Activated naive CD8-positive, alpha-beta T cell treated with anti-CD3 and anti-CD28 coated beads, Interleukin-2, amount 10 ng/mL, durations not matched to agents 7 days and 5 days (primary cell): ENCODE data around the gene CXCL1. TPM values are rescaled to one million over a fixed set of nuclear protein-coding genes. Genes with fewer than 3 reads are reported as not detected.

Source experiments
- ATAC-seq: fragments of 150-1000 bp; cut with Tn5 transposase; one replicate; pipeline ENCODE4 v1.10.0; 2021; ENCODE audit warnings: low read depth, moderate library complexity
- POLR2A ChIA-PET: fragments of 350-600 bp; sonication (Branson Sonifier 250); formaldehyde crosslinking; loops from one replicate; lab custom pipeline; 2021; ENCODE audit warnings: antibody characterized with exemption; lab: Charles Lee
- DNase-seq: peaks from one replicate; pipeline ENCODE4 v3.0.0; 2021
- H3K27ac Mint-ChIP-seq: one replicate; pipeline ENCODE4 v1.8.0; 2022; ENCODE audit warnings: mild to moderate bottlenecking, mixed read lengths
- H3K27me3 Mint-ChIP-seq: one replicate; pipeline ENCODE4 v1.8.0; 2022; ENCODE audit warnings: mild to moderate bottlenecking, moderate library complexity, mixed read lengths
- H3K36me3 Mint-ChIP-seq: one replicate; pipeline ENCODE4 v1.8.0; 2021; ENCODE audit warnings: mild to moderate bottlenecking, mixed read lengths
- H3K4me1 Mint-ChIP-seq: one replicate; pipeline ENCODE4 v1.8.0; 2021; ENCODE audit warnings: mixed read lengths
- H3K4me3 Mint-ChIP-seq: one replicate; pipeline ENCODE4 v1.8.0; 2022; ENCODE audit warnings: mild to moderate bottlenecking, moderate library complexity, mixed read lengths
- H3K9me3 Mint-ChIP-seq: one replicate; pipeline ENCODE4 v1.8.0; 2021; ENCODE audit warnings: mixed read lengths
- total RNA-seq, 2 experiments: library from RNA; stranded (reverse); gene quantifications; one replicate each; pipeline ENCODE4 v1.2.3, GENCODE V29; 2021

The CXCL1 gene
- total RNA-seq, 2 experiments from 2014 or later = not detected

DNA sequence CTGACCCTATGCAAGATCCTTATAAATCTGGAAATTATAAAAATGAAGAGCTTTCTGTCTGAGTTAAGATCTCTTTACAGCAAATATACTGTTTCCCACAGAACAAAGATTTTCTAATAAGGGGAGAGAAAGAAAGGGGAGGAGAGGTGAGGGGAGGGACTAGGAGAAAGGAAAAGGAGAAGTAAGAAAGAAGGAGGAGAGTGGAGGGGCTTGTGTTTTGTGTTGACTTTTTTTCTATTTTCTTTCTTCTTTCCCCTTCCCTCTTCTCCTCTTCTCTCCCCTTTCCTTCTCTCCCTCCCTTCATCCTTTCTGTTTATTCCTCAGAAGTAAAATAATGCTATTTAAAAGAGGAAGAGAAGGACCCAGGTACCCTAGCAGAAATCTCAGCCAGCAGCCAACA, 26.5 kb upstream of the CXCL1 start:
- Mint-ChIP-seq H3K36me3 (no peaks in the 10 kb centered on the region), H3K27me3 (peaks cover 3% of the 10 kb centered on the region), H3K9me3 (no peaks in the 10 kb centered on the region), H3K4me1 (no peaks in the 10 kb centered on the region), H3K27ac (no peak overlapping the region), H3K4me3 (no peak overlapping the region)
- DNase-seq (no peak), ATAC-seq (no peak)
- POLR2A ChIA-PET = no interaction called here

DNA sequence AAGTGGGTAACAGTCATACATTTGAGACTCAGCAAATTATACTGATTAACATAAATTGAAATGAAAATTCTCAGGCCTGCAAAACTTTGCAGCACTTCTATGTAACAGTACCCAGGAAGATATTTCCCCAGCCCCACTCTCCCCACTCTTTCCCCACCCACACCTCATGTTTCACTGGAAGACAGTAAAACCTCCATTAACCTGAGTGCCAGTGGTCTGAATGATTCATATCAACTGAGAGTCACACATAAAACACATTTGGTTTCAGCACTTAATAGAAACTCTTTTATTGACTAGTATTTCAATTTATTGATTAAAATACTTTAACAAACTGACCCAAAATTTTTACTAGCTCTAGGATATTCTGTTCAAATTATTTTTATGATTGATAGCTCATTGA, 25.8 kb upstream of the CXCL1 start:
- ATAC-seq = no peak
- DNase-seq = no peak
- POLR2A ChIA-PET = no interaction called here
- Mint-ChIP-seq H3K9me3 (no peaks in the 10 kb centered on the region), H3K27me3 (peaks cover 3% of the 10 kb centered on the region), H3K36me3 (no peaks in the 10 kb centered on the region), H3K4me1 (no peaks in the 10 kb centered on the region), H3K4me3 (no peak overlapping the region), H3K27ac (no peak overlapping the region)

DNA sequence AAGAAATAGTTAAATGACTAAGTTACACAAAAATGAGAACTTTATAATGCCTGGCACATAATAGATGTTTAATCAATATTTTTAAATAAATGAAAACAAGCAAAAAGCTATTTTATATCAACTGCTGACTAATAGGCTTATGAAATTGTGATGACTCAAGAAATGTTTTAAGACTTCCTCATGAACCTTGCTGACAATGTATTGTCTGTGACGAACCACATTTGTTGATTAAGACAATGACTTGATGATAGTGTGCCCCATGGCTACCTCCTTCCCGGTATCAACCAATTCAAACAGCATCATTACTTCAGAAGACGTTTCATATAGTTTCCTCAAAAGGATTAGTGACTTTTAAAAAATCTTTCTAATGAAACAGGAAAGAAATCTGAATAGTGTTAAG, 24.8 kb upstream of the CXCL1 start:
- no peaks in the 10 kb centered on the region for H3K4me1 Mint-ChIP-seq
- no peaks in the 10 kb centered on the region for H3K36me3 Mint-ChIP-seq
- ATAC-seq = no peak
- peaks cover 3% of the 10 kb centered on the region for H3K27me3 Mint-ChIP-seq
- no peak overlapping the region for H3K27ac Mint-ChIP-seq
- no peak overlapping the region for H3K4me3 Mint-ChIP-seq
- POLR2A ChIA-PET = no interaction called here
- DNase-seq = no peak
- no peaks in the 10 kb centered on the region for H3K9me3 Mint-ChIP-seq

DNA sequence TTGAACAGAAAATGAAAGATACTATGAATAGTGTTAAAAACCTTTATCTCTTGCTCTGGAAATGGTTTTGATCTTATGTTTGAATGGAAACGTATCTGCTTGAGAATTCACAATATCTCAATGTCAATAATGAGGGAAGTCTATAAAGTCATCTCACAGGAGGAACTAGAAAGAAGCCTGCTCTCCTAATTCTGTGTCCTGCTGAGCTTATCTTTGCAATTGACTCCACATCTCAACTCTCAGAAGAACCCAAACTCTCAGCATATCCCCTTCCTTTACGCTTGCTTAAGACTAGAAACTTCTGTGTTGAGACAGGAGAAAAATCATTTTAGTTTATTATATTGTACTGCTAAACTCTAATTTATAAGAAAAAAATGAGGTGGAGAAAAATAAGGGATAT, 24.4 kb upstream of the CXCL1 start:
- Mint-ChIP-seq H3K27ac (no peak overlapping the region), H3K36me3 (no peaks in the 10 kb centered on the region), H3K9me3 (no peaks in the 10 kb centered on the region), H3K27me3 (peaks cover 3% of the 10 kb centered on the region), H3K4me1 (no peaks in the 10 kb centered on the region), H3K4me3 (no peak overlapping the region)
- DNase-seq (no peak), ATAC-seq (no peak)
- POLR2A ChIA-PET = no interaction called here

DNA sequence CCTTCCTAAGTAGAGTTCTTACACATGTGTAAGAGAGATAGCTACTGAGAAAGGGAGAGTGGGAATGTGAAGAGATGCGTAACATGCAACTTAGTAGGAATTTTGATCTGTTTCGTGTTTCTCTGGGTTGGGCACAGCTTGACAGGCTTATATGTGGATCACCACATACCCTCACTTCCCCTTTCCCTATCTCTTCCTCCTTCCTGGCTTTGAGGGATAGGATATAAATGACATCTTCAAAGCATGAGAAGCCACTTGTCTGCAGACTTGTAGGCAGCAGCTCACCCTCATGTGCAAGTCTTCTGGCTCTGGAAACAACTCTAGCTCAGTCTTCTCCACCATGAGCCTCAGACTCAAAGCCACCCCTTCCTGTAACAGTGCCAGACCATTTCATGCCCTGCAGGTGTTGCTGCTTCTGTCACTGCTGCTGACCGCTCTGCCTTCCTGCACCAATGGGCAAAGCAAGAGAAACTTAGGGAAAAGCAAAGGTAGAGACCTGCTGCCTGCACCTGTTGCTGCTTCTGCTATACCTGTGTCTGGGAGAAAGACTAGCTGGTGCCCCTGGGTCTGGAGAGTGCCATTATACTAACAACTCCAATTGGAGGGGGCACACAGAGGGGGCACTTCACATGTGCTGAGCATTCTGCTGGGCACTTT, 21.5 kb upstream of the CXCL1 start:
- ATAC-seq (no peak), DNase-seq (no peak)
- Mint-ChIP-seq H3K27ac (no peak overlapping the region), H3K9me3 (no peaks in the 10 kb centered on the region), H3K4me1 (no peaks in the 10 kb centered on the region), H3K4me3 (no peak overlapping the region), H3K27me3 (no peaks in the 10 kb centered on the region), H3K36me3 (no peaks in the 10 kb centered on the region)
- POLR2A ChIA-PET = no interaction called here

DNA sequence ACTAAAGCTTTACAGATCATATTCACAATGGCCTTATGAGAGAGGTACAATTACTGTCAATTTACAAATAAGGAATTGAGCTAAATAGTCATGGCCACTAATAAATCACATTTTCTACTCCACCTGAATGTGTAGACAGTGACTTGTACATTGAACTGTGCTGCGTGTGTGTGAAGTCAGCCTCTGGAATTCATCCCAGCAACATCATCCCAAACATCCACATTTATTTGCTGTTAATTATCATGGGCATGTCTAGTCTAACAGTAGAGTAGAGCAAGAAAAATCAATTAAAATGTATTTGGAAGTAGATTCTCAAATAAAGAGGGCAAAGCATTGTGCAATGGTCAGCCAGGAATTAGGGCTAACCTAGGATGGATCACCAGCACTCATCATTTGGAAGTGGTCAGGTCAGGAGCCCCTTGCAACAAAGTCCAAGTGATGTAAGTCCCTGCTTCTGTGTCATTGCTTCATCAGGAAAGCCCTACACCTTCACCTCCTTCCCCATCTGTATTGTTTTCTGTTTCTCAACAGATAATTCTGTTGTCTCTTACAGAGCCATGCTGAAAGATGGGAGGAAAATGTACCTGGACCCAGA, 20.9 kb upstream of the CXCL1 start:
- no peak overlapping the region for H3K27ac Mint-ChIP-seq
- no peaks in the 10 kb centered on the region for H3K9me3 Mint-ChIP-seq
- no peaks in the 10 kb centered on the region for H3K4me1 Mint-ChIP-seq
- H3K36me3 Mint-ChIP-seq = no peaks in the 10 kb centered on the region
- H3K4me3 Mint-ChIP-seq = no peak overlapping the region
- no peaks in the 10 kb centered on the region for H3K27me3 Mint-ChIP-seq
- POLR2A ChIA-PET = no interaction called here
- ATAC-seq = no peak
- no peak for DNase-seq

DNA sequence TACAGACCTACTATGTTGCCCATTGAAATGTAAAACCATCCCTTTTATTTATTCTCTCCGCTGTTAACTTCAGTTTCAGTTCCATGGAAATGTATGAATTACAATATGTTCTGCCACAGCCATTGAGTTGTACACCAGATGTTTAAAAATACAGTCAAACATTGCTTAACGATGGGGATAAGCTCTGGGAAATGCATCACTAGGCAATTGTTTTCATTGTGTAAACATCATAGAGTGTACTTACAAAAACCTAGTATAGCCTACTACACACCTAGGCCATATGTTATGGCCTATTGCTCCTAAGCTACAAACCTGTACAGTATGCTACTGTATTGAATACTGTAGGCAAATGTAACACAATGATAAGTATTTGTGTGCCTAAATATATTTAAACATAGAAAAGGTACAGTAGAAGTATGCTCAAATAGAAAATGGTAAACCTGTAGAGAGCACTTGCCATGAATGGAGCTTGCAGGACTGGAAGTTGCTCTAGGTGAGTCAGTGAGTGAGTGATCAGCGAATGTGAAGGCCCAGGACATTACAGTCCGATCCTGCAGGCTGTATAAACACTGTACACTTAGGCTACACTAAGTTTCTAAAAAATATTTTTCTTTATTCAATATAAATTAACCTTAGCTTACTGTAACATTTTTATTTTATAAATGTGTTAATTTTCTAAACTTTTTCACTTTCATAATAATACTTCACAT, 18.8 kb upstream of the CXCL1 start:
- DNase-seq (no peak), ATAC-seq (no peak)
- no peaks in the 10 kb centered on the region for H3K4me1 Mint-ChIP-seq
- POLR2A ChIA-PET = no interaction called here
- H3K27me3 Mint-ChIP-seq = peaks cover 6% of the 10 kb centered on the region
- H3K4me3 Mint-ChIP-seq = no peak overlapping the region
- H3K36me3 Mint-ChIP-seq = no peaks in the 10 kb centered on the region
- no peak overlapping the region for H3K27ac Mint-ChIP-seq
- no peaks in the 10 kb centered on the region for H3K9me3 Mint-ChIP-seq

DNA sequence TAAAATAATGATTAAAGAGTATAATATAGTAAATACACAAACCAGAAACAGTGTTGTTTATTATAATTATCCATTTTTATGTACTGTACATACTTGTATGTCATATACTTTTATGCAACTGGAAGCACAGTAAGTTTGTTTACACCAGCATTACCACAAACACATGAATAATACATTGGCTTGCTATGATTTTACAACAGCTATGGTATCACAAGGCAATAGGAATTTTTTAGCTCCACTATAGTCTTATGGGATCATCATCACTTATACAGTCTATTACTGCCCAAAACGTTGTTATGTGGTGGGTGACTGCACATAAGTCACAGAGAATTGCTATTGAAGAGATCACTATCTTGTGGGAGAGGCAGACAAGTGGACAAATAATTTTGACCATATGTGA, 17.9 kb upstream of the CXCL1 start:
- DNase-seq (no peak), ATAC-seq (no peak)
- H3K27me3 Mint-ChIP-seq = peaks cover 6% of the 10 kb centered on the region
- H3K4me1 Mint-ChIP-seq = no peaks in the 10 kb centered on the region
- H3K36me3 Mint-ChIP-seq = no peaks in the 10 kb centered on the region
- H3K4me3 Mint-ChIP-seq = no peak overlapping the region
- no peak overlapping the region for H3K27ac Mint-ChIP-seq
- no peaks in the 10 kb centered on the region for H3K9me3 Mint-ChIP-seq
- POLR2A ChIA-PET = no interaction called here

DNA sequence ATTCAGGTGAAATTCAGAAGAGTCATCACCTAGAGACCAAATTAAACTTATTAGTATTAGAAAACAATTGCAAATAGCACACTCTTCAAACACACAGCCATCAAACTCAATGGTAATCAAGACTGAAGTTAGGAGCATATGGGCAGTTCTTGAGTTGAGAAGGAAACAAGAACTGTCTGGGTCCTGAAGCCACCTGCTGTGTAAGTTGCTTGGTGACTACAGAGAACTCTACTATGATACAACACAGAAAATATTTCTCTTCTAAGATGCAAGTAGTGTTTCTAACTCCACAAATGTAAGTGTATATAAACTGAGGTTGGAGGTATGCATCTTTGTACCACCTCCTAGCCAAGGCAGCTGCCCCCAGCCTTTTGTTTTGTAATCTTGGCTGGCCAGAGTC, 16.4 kb upstream of the CXCL1 start:
- H3K4me3 Mint-ChIP-seq = no peak overlapping the region
- POLR2A ChIA-PET = no interaction called here
- DNase-seq (no peak), ATAC-seq (no peak)
- H3K36me3 Mint-ChIP-seq = no peaks in the 10 kb centered on the region
- H3K4me1 Mint-ChIP-seq = no peaks in the 10 kb centered on the region
- H3K9me3 Mint-ChIP-seq = no peaks in the 10 kb centered on the region
- peaks cover 6% of the 10 kb centered on the region for H3K27me3 Mint-ChIP-seq
- H3K27ac Mint-ChIP-seq = no peak overlapping the region

DNA sequence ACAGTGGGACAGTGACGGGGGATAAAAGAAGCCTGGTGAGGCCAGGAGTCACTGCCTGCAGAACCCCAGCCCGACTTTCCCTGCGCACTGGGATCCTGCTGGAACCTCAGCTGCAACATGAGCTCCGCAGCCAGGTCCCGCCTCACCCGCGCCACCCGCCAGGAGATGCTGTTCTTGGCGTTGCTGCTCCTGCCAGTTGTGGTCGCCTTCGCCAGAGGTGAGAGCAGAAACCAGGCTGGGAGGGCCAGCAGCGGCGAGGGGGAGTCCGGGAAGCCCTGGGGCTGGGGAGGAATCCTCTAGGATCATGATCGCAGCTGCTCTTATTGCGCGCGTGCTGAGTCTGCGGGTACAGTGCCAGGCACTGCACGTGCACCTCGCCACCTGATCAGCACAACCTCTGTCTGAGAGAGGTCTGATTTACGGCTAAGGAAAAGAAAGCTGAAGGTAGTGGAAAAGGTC, 15.9 kb upstream of the CXCL1 start, which contains the start of gene PF4V1:
TSS of gene PF4V1 (plus strand) at position 51 of the 459 bp plus-strand sequence. CDS start at position 118, 67 bp downstream.
- DNase-seq = no peak
- POLR2A ChIA-PET = no interaction called here
- Mint-ChIP-seq H3K36me3 (no peaks in the 10 kb centered on the region), H3K4me3 (no peak within 1 kb of the TSS), H3K9me3 (no peaks in the 10 kb centered on the region), H3K27me3 (peaks cover 6% of the 10 kb centered on the region), H3K4me1 (no peaks in the 10 kb centered on the region), H3K27ac (no peak within 1 kb of the TSS)
- no peak for ATAC-seq

DNA sequence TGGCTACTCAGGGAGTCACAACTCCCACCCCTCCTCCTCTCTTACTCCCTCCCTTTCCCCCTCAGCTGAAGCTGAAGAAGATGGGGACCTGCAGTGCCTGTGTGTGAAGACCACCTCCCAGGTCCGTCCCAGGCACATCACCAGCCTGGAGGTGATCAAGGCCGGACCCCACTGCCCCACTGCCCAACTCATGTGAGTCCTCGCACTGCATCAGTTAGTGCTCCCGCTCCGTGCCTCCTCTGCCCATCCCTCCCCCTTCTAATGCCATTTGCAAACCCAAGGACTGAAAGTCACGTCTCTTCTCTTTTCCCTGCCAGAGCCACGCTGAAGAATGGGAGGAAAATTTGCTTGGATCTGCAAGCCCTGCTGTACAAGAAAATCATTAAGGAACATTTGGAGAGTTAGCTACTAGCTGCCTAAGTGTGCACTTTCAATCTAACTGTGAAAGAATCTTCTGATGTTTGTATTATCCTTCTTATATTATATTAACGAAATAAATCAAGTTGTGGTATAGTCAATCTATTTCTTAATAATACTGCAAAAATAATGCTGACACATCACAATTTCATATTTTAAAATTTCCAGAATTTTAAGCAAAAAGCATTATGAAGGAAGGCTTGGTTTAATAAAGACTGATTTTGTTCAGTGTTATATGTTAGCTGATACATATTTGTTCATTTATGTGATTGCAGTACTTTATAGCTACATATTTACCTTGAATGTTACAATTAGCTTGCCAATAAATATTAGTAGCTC, 15.3 kb upstream of the CXCL1 start:
- POLR2A ChIA-PET = no interaction called here
- DNase-seq = no peak

DNA sequence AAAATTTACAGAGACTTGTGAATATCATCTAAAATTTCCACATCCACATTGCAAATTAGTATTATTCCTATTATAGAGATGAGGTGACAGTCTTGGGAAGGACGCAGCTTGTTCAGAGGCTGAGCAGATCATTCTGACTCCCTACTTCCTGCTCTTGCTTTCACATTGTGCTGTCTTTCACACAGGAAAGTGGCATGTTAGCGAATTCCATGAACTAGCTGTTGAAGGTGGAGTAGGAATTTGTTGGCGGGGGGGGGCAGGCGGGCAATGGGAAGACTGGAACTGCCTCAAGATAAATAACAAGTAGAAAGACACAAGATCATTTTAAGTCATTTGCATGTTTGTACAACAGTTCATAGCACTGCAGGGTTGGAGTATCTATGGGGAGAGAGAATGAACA, 13.8 kb upstream of the CXCL1 start:
- Mint-ChIP-seq H3K4me3 (no peak overlapping the region), H3K4me1 (no peaks in the 10 kb centered on the region), H3K9me3 (no peaks in the 10 kb centered on the region), H3K27me3 (peaks cover 6% of the 10 kb centered on the region), H3K27ac (no peak overlapping the region), H3K36me3 (no peaks in the 10 kb centered on the region)
- ATAC-seq = no peak
- no peak for DNase-seq
- POLR2A ChIA-PET = no interaction called here

More for the DNA sequence above, 15.3 kb upstream of the CXCL1 start:
- H3K4me1 Mint-ChIP-seq = no peaks in the 10 kb centered on the region
- no peak overlapping the region for H3K4me3 Mint-ChIP-seq
- H3K27me3 Mint-ChIP-seq = peaks cover 6% of the 10 kb centered on the region
- no peaks in the 10 kb centered on the region for H3K9me3 Mint-ChIP-seq
- no peak overlapping the region for H3K27ac Mint-ChIP-seq
- ATAC-seq = no peak
- H3K36me3 Mint-ChIP-seq = no peaks in the 10 kb centered on the region

DNA sequence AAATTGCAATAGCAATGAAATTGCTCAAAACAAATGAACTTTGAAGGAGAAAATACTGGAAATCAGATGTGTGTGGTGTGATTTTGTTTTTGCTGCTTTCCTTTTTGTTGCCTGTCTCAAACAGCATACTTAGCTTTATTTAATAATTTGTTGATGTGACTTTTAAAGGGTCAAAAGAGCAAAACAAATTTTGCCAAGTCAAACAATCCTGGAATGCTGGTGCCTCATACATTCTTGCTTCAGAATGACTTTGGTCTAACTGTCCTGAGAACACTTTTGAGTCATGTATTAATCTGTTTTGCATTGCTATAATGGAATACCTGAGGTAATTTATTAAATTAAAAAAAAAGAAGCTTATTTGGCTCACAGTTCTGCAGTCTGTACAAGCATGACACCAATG, 12.7 kb upstream of the CXCL1 start:
- no peaks in the 10 kb centered on the region for H3K9me3 Mint-ChIP-seq
- DNase-seq = no peak

More for the DNA sequence above, 12.7 kb upstream of the CXCL1 start:
- POLR2A ChIA-PET = no interaction called here
- Mint-ChIP-seq H3K27ac (no peak overlapping the region), H3K4me1 (no peaks in the 10 kb centered on the region), H3K4me3 (no peak overlapping the region), H3K27me3 (peaks cover 6% of the 10 kb centered on the region), H3K36me3 (no peaks in the 10 kb centered on the region)
- no peak for ATAC-seq
